ENCODE results near the gene MRS2. TPM values are rescaled to one million over a fixed set of nuclear protein-coding genes. Genes with fewer than 3 reads are reported as not detected.
"Not testable (repeated sequence)": the region's sequence is repeated elsewhere in the genome, so short reads cannot be mapped to it uniquely, and the experiment has no call there.

The MRS2 gene
- total RNA-seq, 1 donor from 2014 or later: 49.4 TPM

GRCh38 chr6:24394780-24395437, 7.8 kb upstream of the MRS2 start:
- DNase-seq (ENCODE audit: low spot score, unreplicated experiment): no peak
- no peak overlapping the region for H3K4me3 Mint-ChIP-seq (ENCODE audit: low read depth)
- H3K27ac Mint-ChIP-seq: no peak overlapping the region
- no peaks in the 10 kb centered on the region for H3K36me3 Mint-ChIP-seq (ENCODE audit: insufficient read depth)
- H3K27me3 Mint-ChIP-seq: no peaks in the 10 kb centered on the region
- peaks cover 17% of the 10 kb centered on the region for H3K9me3 Mint-ChIP-seq (ENCODE audit: low read depth)
- H3K4me1 Mint-ChIP-seq (ENCODE audit: low read depth): peaks cover 8% of the 10 kb centered on the region
- TF ChIP-seq CTCF (IDR thresholded peaks at IDR 0.05; ENCODE audit: unreplicated experiment): no peak

- Mint-ChIP-seq H3K27ac (no peak overlapping the region), H3K36me3 (ENCODE audit: insufficient read depth) (no peaks in the 10 kb centered on the region), H3K4me3 (ENCODE audit: low read depth) (no peak overlapping the region), H3K9me3 (ENCODE audit: low read depth) (peaks cover 17% of the 10 kb centered on the region), H3K27me3 (no peaks in the 10 kb centered on the region), H3K4me1 (ENCODE audit: low read depth) (peaks cover 23% of the 10 kb centered on the region)
- DNase-seq (ENCODE audit: low spot score, unreplicated experiment): no peak
- no peak for TF ChIP-seq CTCF (IDR thresholded peaks at IDR 0.05; ENCODE audit: unreplicated experiment)
Measured at GRCh38 chr6:24396824-24397223, 5.9 kb upstream of the MRS2 start.

GRCh38 chr6:24397631-24398030, 5.1 kb upstream of the MRS2 start:
- Mint-ChIP-seq H3K9me3 (ENCODE audit: low read depth) (peaks cover 17% of the 10 kb centered on the region), H3K27ac (no peak overlapping the region), H3K36me3 (ENCODE audit: insufficient read depth) (no peaks in the 10 kb centered on the region), H3K27me3 (no peaks in the 10 kb centered on the region), H3K4me1 (ENCODE audit: low read depth) (peaks cover 31% of the 10 kb centered on the region), H3K4me3 (ENCODE audit: low read depth) (no peak overlapping the region)
- no peak for DNase-seq (ENCODE audit: low spot score, unreplicated experiment)
- TF ChIP-seq CTCF (IDR thresholded peaks at IDR 0.05; ENCODE audit: unreplicated experiment): no peak

- not testable (repeated sequence) for H3K36me3 Mint-ChIP-seq (ENCODE audit: insufficient read depth); H3K27me3 Mint-ChIP-seq; DNase-seq (ENCODE audit: low spot score, unreplicated experiment)
- Mint-ChIP-seq H3K27ac (peak overlapping the region; percentile 76), H3K9me3 (ENCODE audit: low read depth) (peaks cover 17% of the 10 kb centered on the region), H3K4me1 (ENCODE audit: low read depth) (peaks cover 42% of the 10 kb centered on the region), H3K4me3 (ENCODE audit: low read depth) (peak overlapping the region; percentile 54)
Measured at GRCh38 chr6:24400045-24401039, 2.4 kb upstream of the MRS2 start.

GRCh38 chr6:24401458-24401857, 1.3 kb upstream of the MRS2 start:
- TF ChIP-seq CTCF (IDR thresholded peaks at IDR 0.05; ENCODE audit: unreplicated experiment): no peak
- Mint-ChIP-seq H3K36me3 (ENCODE audit: insufficient read depth) (peaks cover 4% of the 10 kb centered on the region), H3K4me3 (ENCODE audit: low read depth) (no peak overlapping the region), H3K27me3 (no peaks in the 10 kb centered on the region), H3K27ac (peak overlapping the region; percentile 42), H3K4me1 (ENCODE audit: low read depth) (peaks cover 42% of the 10 kb centered on the region), H3K9me3 (ENCODE audit: low read depth) (peaks cover 12% of the 10 kb centered on the region)
- DNase-seq (ENCODE audit: low spot score, unreplicated experiment): no peak
